ENCODE measurements around the gene ZNF335.

The ZNF335 gene

GRCh38 chr20:45953672-45954071 is 18.3 kb downstream of the ZNF335 start:
- no peak for FAIRE-seq

GRCh38 chr20:45952861-45953260 is 19.1 kb downstream of the ZNF335 start:
- DNase-seq (ENCODE audit: insufficient read length, low spot score) (no peak), FAIRE-seq (peak; percentile 9)

More at GRCh38 chr20:45953672-45954071, 18.3 kb downstream of the ZNF335 start:
- DNase-seq (ENCODE audit: insufficient read length, low spot score), result no peak

- FAIRE-seq, result peak; percentile 52
- no peak for DNase-seq (ENCODE audit: insufficient read length, low spot score)
Measured at GRCh38 chr20:45951925-45952834, 19.8 kb downstream of the ZNF335 start.

GRCh38 chr20:45950330-45950646 is 21.7 kb downstream of the ZNF335 start:
- DNase-seq (ENCODE audit: insufficient read length, low spot score) (no peak), FAIRE-seq (no peak)

- FAIRE-seq (no peak), DNase-seq (ENCODE audit: insufficient read length, low spot score) (no peak)
Measured at GRCh38 chr20:45949542-45950329, 22.3 kb downstream of the ZNF335 start.

- DNase-seq (ENCODE audit: insufficient read length, low spot score) (no peak), FAIRE-seq (peak; percentile 65)
Measured at GRCh38 chr20:45948742-45949541, 23.1 kb downstream of the ZNF335 start.

- FAIRE-seq (no peak), DNase-seq (ENCODE audit: insufficient read length, low spot score) (no peak)
Measured at GRCh38 chr20:45948261-45948733, 23.7 kb downstream of the ZNF335 start.

- peak; percentile 28 for FAIRE-seq
Measured at GRCh38 chr20:45947110-45947866, 24.7 kb downstream of the ZNF335 start.

GRCh38 chr20:45946149-45946970 is 25.6 kb downstream of the ZNF335 start:
- DNase-seq (ENCODE audit: insufficient read length, low spot score), result no peak
- no peak for FAIRE-seq

More at GRCh38 chr20:45947110-45947866, 24.7 kb downstream of the ZNF335 start:
- no peak for DNase-seq (ENCODE audit: insufficient read length, low spot score)

- FAIRE-seq (no peak), DNase-seq (ENCODE audit: insufficient read length, low spot score) (no peak)
Measured at GRCh38 chr20:45945678-45946148, 26.3 kb downstream of the ZNF335 start.

GRCh38 chr20:45944965-45945677 is 26.9 kb downstream of the ZNF335 start:
- no peak for FAIRE-seq
- no peak for DNase-seq (ENCODE audit: insufficient read length, low spot score)

- DNase-seq (ENCODE audit: insufficient read length, low spot score) (no peak), FAIRE-seq (no peak)
Measured at GRCh38 chr20:45944151-45944964, 27.6 kb downstream of the ZNF335 start.

GRCh38 chr20:45943613-45944012 is 28.4 kb downstream of the ZNF335 start:
- no peak for FAIRE-seq

GRCh38 chr20:45940469-45940868 is 31.5 kb downstream of the ZNF335 start:
- FAIRE-seq (no peak), DNase-seq (ENCODE audit: insufficient read length, low spot score) (no peak)

More at GRCh38 chr20:45943613-45944012, 28.4 kb downstream of the ZNF335 start:
- no peak for DNase-seq (ENCODE audit: insufficient read length, low spot score)

GRCh38 chr20:45940053-45940452 is 31.9 kb downstream of the ZNF335 start:
- DNase-seq (ENCODE audit: insufficient read length, low spot score) (no peak), FAIRE-seq (no peak)

- no peak for FAIRE-seq
Measured at GRCh38 chr20:45938727-45939438, 33.1 kb downstream of the ZNF335 start.

GRCh38 chr20:45937765-45938164 is 34.2 kb downstream of the ZNF335 start:
- FAIRE-seq, result no peak

More at GRCh38 chr20:45938727-45939438, 33.1 kb downstream of the ZNF335 start:
- no peak for DNase-seq (ENCODE audit: insufficient read length, low spot score)

More at GRCh38 chr20:45937765-45938164, 34.2 kb downstream of the ZNF335 start:
- no peak for DNase-seq (ENCODE audit: insufficient read length, low spot score)
